ENCODE measurements around the gene VAMP5.

Gene VAMP5

DNA sequence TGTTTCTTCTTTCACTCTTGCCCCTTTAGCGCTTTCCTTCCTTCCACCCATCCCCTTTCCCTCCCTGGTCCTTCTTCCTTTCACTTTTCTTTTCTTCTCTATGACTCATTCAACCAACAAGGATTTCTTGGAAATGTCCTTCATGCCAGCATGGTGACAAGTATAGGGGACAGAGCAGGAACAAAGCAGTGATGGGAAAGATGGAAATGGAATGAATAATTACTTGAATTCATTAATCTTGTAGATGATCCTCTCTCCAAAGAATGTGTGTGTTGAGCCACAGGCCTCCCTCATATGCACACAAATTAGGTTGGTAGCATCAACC lies 1.5 kb downstream of the VAMP5 start:
- TF ChIP-seq, protein P1, sequence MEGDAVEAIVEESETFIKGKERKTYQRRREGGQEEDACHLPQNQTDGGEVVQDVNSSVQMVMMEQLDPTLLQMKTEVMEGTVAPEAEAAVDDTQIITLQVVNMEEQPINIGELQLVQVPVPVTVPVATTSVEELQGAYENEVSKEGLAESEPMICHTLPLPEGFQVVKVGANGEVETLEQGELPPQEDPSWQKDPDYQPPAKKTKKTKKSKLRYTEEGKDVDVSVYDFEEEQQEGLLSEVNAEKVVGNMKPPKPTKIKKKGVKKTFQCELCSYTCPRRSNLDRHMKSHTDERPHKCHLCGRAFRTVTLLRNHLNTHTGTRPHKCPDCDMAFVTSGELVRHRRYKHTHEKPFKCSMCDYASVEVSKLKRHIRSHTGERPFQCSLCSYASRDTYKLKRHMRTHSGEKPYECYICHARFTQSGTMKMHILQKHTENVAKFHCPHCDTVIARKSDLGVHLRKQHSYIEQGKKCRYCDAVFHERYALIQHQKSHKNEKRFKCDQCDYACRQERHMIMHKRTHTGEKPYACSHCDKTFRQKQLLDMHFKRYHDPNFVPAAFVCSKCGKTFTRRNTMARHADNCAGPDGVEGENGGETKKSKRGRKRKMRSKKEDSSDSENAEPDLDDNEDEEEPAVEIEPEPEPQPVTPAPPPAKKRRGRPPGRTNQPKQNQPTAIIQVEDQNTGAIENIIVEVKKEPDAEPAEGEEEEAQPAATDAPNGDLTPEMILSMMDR (IDR thresholded peaks at IDR 0.05; ENCODE audit: insufficient read depth, low read length, missing control alignments), result no peak
- ChIA-PET CTCF (interaction anchor here (2.1 to 2.3 kb wide), 3 partner anchors 9 to 34 kb away, joined by 7 to 8 read pairs (median 8); partner anchors contain the start of gene RNF181), POLR2A (interaction anchor here (0.6 to 1.1 kb wide), 4 partner anchors 13 to 47 kb away, joined by 3 to 4 read pairs (median 3); partner anchors contain the start of genes GGCX and MAT2A)
- no peak for DNase-seq (ENCODE audit: low read depth, low spot score)
- peak overlapping the region; percentile 20; the same call in 1 of the 2 replicates for H3K4me3 ChIP-seq (ENCODE audit: low read depth, low read length)

DNA sequence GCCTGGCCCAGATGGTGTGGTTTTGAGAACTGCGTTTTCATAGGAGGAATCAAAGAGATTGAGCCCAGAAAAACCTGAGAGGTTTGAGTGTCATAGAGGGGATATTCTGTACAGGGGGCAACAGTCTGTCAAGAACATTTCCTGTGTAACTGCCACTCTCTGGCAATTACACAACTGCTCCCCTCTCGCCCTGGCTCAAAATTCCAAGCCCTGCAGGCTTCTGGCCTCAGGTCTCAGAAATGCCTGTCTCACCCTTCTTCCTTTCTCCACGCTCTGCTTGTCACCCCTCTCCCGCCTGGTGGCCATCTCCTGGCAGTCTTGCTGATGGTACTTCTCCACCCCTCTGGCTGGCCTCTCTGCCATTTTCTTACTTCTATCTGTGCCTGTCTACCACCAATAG lies 4.0 kb downstream of the VAMP5 start:
- CTCF ChIA-PET, result interaction anchor here (1.4 to 1.6 kb wide), 2 partner anchors 36 to 37 kb away, joined by 3 to 4 read pairs; no protein-coding TSS in a partner anchor
- DNase-seq (ENCODE audit: low read depth, low spot score), result no peak
- TF ChIP-seq, protein P1 (IDR thresholded peaks at IDR 0.05; ENCODE audit: insufficient read depth, low read length, missing control alignments), result no peak
- H3K4me3 ChIP-seq (ENCODE audit: low read depth, low read length), result no peak overlapping the region
- POLR2A ChIA-PET, result interaction anchor here (1.1 to 1.5 kb wide), 2 partner anchors 27 to 50 kb away, joined by 3 read pairs; partner anchors contain the start of genes GGCX and MAT2A

DNA sequence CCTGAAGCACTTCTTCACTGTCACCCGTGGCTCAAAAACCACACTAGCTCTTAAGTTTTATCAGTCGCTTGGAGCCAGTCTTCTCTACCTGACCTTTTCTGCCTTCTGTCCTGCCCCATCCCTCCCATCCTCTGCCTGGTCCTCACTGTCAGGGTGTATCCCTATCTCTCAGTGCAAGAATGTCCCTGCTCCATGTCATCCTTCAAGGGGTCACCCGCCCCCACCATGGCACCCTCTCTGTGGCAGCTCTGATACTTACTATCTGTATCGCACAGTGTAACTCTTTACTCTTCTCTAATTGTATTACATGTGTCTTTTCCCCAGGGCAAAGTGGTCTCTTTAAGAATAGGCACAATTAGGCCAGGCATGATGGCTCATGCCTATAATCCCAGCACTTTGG lies 4.4 kb downstream of the VAMP5 start:
- TF ChIP-seq, protein P1 (IDR thresholded peaks at IDR 0.05; ENCODE audit: insufficient read depth, low read length, missing control alignments), result no peak
- POLR2A ChIA-PET, result interaction anchor here (1.1 to 3.2 kb wide), 2 partner anchors 13 to 27 kb away, joined by 3 to 15 read pairs; partner anchors contain the start of genes GGCX and TMEM150A
- H3K4me3 ChIP-seq (ENCODE audit: low read depth, low read length), result no peak overlapping the region
- CTCF ChIA-PET, result interaction anchor here (1.4 to 1.6 kb wide), 2 partner anchors 36 to 38 kb away, joined by 3 to 4 read pairs; no protein-coding TSS in a partner anchor
- no peak for DNase-seq (ENCODE audit: low read depth, low spot score)

- CTCF ChIA-PET, result interaction anchor here (1.4 kb wide), 1 partner anchor 38 kb away, joined by 3 read pairs; no protein-coding TSS in a partner anchor
- no peak overlapping the region for H3K4me3 ChIP-seq (ENCODE audit: low read depth, low read length)
- POLR2A ChIA-PET, result interaction anchor here (1.1 to 3.2 kb wide), 2 partner anchors 12 to 28 kb away, joined by 3 to 15 read pairs; partner anchors contain the start of genes GGCX and TMEM150A
- no peak for DNase-seq (ENCODE audit: low read depth, low spot score)
- TF ChIP-seq, protein P1 (IDR thresholded peaks at IDR 0.05; ENCODE audit: insufficient read depth, low read length, missing control alignments), result no peak
Measured at GRCh38 chr2:85589181-85589580, 5.0 kb downstream of the VAMP5 start.

- DNase-seq (ENCODE audit: low read depth, low spot score), result peak; percentile 79
- TF ChIP-seq, protein P1 (IDR thresholded peaks at IDR 0.05; ENCODE audit: insufficient read depth, low read length, missing control alignments), result no peak
- ChIA-PET CTCF (interaction anchor here (0.9 to 1.9 kb wide), 4 partner anchors 13 to 170 kb away, joined by 3 to 8 read pairs (median 4); partner anchors contain the start of gene VAMP8), POLR2A (interaction anchor here (0.5 to 3.2 kb wide), 6 partner anchors 11 to 262 kb away, joined by 3 to 15 read pairs (median 6); partner anchors contain the start of genes GGCX, MAT2A, TGOLN2 and TMEM150A)
- no peak overlapping the region for H3K4me3 ChIP-seq (ENCODE audit: low read depth, low read length)
Measured at GRCh38 chr2:85589982-85590791, 6.0 kb downstream of the VAMP5 start.

GRCh38 chr2:85590950-85591349 lies 6.7 kb downstream of the VAMP5 start:
- ChIA-PET CTCF (interaction anchor here (0.9 to 1.9 kb wide), 4 partner anchors 14 to 170 kb away, joined by 3 to 8 read pairs (median 4); partner anchors contain the start of gene VAMP8), POLR2A (interaction anchor here (0.5 to 3.2 kb wide), 7 partner anchors 10 to 263 kb away, joined by 3 to 15 read pairs (median 6); partner anchors contain the start of genes C2orf68, GGCX, MAT2A and TGOLN2)
- TF ChIP-seq, protein P1 (IDR thresholded peaks at IDR 0.05; ENCODE audit: insufficient read depth, low read length, missing control alignments), result no peak
- DNase-seq (ENCODE audit: low read depth, low spot score), result no peak
- no peak overlapping the region for H3K4me3 ChIP-seq (ENCODE audit: low read depth, low read length)
